Measurements from ENCODE around the gene MYMK.

The MYMK gene

GRCh38 chr9:133517711-133518110, 7.0 kb downstream of the MYMK start:
- DNase-seq, result no peak

DNA sequence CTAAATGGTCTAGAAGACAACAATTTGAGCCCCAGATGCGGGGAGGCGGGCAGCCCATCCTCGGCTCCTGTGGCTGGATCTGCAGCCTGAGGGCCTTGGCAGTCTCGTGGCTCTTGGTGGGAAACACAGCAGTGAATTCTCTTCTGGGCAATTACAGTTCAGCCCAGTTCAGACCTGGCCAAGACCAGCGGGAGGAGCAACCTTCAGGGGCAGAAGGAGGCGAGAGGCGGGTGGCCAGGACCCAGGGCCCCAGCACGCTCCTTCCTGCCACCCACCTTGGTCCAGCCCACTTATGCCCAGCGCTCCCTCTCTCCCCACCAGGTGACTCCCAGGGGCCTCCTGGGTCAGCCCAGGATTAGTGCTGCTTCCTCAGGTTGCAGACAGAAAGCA, 7.8 kb downstream of the MYMK start:
- DNase-seq, result no peak

DNA sequence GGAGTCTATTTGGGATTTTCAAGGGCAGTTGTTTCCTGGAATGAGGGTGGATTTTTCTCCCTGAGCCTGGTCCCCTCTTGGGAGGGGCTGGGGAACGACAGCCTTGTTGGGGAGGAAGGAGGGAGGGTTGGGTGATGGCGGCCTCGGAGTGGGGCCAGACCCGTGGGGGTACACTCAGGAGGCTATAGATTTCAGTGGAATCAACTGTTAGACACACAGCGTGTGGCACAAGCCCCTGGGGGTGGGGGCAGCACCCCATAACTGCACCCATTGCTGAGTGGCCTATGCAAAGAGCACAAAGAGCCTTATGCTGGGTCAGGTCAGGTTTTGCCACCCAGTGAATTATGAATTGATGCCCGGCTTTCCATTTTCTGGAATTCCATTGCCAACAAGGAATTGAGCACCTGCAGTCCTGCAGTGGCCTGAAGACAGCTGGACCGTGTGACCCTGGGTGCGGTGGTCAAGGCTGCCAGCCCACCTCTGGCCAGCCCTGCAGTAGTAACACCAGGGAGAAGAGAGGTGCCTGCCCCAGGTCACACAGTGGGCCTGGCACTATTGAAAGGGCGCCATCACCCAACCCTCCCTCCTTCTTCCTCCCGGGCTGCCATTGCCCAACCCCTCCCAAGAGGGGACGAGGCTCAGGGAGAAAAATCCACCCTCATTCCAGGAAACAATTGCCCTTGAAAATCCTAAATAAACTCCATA, 8.4 kb downstream of the MYMK start:
- no peak for DNase-seq

DNA sequence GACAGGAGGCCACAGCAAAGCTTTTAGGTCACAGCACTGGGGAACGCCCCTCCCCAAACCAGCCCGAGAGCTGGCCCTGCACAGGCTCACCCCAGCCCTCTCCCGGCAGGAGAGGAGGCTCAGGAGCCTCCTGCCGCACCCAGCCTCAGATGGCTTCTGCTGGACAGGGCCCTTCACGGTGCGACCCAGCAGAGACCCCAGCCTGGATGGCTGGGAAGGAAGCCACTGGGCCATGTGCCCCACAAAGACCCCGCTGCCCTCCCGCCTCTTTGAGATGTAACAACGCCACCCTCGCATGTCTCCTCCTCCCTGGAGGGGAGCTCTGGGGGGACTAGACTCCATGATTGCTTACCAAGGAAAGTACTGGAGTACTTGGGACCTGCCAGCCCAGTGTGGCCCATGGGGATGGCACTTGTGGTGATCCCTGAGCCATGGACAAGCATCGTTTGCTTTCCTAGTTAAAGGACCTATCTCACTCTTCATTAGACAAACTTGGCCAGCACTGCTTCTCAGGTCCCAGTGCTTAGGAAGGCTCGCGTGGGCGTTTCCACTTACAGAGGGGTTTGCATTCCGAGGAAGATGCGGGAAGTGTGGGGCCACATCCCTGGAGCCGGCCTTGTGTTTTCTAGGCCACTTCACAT, 9.0 kb downstream of the MYMK start:
- DNase-seq, result no peak

- DNase-seq, result no peak
Observed at GRCh38 chr9:133515240-133515610, 9.5 kb downstream of the MYMK start.

GRCh38 chr9:133514460-133515239, 10.1 kb downstream of the MYMK start:
- DNase-seq, result peak; percentile 78

- peak; percentile 90 for DNase-seq
Observed at GRCh38 chr9:133513214-133514100, 11.3 kb downstream of the MYMK start.

- no peak for DNase-seq
Observed at GRCh38 chr9:133512253-133513213, 12.2 kb downstream of the MYMK start.

DNA sequence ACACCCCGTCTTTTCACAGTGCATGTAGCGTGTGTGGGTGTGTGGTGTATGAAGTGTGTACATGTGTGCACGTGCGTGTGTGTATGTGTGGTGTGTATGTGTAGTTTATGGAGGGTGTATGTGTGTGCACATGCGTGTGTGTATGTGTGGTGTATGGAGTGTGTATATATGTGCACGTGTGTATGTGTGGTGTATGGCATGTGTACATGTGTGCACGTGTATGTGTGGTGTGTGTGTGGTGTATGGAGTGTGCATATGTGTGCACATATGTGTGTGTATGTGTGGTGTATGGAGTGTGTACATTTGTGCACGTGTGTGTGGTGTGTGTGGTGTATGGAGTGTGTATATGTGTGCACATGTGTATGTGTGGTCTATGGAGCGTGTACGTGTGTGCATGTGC, 13.2 kb downstream of the MYMK start:
- no peak for DNase-seq

- DNase-seq, result no peak
Observed at GRCh38 chr9:133510926-133511505, 13.7 kb downstream of the MYMK start.

DNA sequence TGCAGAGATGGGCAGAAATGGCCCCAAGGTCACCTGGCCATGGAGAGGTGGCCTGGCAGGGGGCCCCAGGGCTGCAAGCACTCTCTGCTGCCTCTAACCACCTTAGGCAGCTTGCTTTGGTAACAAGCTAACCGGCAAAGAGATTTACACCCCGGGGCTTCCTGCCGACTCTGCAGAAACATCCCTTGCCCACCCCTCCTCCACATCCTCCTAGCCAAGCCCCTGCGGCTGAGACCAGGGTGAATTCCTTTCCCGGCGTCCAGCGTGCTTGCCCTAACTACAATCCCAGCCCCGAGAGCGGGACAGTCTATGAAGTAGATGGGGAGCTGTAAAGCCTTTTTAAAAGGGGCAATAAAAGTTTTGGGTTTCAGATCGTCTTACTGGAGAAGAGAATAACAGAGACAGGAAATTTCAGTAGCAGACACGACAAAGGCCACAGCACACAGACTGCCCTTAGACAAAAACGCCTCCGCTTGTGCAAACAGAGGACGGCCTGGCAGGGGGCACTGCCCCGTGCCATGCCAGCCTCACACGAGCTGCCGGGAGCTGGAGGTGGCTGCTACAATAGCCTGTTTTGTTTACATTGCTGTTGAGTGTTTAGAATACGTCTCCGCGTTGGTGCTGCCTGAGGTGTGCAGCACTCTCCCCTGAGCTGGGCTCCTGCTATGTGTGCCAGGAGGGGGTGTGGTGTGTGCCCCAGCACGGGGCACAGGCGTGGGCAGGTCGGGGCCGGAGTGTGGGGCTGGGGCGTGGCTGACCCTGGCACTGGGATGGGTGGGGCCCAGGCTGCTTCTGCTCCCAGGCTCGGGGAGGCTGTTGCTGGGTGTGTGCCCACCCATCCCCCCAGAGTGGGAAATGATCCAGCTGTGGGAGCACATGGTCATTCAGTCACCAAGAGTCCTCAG, 15.3 kb downstream of the MYMK start:
- peak; percentile 29 for DNase-seq

DNA sequence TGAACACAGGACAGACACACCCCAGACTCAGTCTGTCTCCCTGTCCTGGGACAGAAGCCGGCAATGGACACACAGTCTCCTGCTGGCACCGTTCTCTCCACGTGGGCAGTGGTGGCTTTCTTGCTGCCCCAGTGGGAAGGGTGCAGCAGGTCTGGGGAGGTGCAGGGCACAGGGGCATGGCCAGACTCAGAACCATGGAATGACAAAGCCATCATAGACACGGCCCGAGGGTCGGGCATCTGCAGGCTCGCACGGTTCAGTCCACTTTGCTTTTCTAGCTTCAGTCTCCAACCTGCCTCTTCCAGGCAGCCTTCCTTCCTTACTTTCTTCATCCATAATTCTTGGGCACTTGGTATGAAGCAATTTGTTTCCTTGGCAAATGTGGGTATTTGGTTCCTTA, 16.7 kb downstream of the MYMK start:
- DNase-seq, result no peak

DNA sequence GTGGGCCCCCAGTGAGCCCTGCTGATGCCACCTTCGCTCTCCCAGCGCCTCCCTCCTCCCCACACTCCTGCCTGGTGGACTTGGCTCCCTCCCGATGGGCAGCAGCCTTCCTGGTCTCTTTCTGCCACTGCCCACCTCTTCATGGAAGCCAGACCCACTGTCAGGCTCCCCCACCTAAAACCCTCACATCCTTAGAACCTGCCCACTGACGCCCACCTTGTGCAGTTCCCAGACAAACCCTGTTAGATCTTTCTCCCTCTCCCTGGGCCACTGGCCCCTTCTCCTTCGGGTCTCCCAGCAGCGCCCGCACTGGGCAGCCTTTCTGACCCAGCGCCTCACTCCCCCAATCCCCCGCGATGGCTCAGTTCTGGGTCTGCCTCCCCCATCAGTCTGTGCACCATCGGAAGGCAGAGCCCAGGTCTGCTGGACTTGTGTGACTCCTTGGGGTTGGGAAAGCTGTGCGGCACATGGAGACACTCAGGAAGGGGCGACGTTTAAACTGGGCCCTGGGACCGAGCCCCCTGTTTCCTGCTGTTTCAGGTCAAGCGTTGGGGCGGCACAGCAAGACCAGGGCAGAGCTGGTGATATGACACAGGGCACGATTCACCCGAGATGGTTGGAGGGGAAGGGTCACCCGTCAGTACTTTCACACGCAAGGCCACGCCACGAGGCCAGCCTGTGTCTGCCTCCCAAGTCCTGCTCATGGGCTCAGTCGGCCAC, 17.4 kb downstream of the MYMK start:
- DNase-seq, result no peak

DNA sequence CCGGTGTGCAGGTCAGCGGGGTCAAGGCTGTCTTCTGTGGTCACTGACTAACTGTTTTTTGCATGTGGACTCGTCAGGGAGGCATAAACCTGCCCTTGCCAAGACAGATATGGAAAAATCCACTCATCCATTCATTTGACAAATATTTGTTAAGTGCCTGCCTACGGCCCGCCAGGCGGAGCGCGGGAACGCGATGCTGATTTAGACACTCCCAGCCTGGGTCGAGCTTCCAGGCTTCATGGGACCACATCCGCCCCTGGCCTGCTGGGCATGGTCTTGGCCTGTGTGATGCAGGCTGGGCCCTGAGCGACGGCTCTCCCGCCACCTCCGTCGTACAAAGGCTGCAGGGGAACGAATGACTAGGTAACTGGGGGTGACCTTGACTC, 18.1 kb downstream of the MYMK start:
- no peak for DNase-seq

DNA sequence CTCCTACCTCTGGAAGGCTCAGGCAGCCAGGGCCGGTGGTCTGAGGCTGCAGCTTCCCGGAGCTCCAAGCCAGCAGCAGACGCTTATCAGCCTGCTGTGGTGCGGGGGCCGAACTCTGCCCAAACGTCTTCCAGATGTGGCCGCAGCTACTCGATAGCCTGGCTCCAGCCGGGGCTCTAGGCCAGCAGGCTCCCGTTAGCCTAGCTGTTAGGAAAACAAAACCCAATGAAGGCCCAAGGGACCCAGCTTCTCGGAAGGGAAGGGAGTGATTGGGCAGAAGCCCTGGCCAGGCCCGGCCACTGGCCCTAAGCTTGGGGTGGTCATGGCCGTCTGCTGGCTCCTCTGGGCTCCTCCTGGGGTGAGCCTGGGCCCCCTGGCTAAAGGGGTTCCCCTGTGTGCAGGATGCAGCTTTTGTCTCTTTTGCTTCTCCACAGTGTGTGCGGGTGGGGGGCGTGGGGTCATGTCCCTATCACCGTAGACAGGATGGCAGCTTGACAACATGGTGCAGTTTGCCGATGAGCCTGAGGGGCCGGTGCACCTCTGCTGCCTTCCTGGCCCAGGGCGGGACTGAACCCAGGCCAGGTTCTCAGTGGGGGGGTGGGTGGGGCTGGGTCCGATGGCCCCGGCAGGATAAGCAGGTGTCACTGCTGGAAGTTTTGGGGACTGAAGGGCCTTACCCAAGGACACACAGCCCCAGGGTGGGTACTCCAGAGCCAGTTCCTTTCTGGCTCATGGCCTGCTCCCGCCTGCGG, 18.7 kb downstream of the MYMK start:
- DNase-seq, result no peak

GRCh38 chr9:133505186-133505830, 19.5 kb downstream of the MYMK start:
- DNase-seq, result no peak

GRCh38 chr9:133502112-133502511, 22.6 kb downstream of the MYMK start:
- DNase-seq, result no peak

GRCh38 chr9:133499892-133500270, 24.9 kb downstream of the MYMK start:
- DNase-seq, result no peak
